ENCODE measurements around the gene GLRX5.

GRCh38 chr14:95538801-95539509 is 4.1 kb downstream of the GLRX5 start:
- TF ChIP-seq, protein P1, sequence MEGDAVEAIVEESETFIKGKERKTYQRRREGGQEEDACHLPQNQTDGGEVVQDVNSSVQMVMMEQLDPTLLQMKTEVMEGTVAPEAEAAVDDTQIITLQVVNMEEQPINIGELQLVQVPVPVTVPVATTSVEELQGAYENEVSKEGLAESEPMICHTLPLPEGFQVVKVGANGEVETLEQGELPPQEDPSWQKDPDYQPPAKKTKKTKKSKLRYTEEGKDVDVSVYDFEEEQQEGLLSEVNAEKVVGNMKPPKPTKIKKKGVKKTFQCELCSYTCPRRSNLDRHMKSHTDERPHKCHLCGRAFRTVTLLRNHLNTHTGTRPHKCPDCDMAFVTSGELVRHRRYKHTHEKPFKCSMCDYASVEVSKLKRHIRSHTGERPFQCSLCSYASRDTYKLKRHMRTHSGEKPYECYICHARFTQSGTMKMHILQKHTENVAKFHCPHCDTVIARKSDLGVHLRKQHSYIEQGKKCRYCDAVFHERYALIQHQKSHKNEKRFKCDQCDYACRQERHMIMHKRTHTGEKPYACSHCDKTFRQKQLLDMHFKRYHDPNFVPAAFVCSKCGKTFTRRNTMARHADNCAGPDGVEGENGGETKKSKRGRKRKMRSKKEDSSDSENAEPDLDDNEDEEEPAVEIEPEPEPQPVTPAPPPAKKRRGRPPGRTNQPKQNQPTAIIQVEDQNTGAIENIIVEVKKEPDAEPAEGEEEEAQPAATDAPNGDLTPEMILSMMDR (IDR thresholded peaks at IDR 0.05), result no peak
- no peak for TF ChIP-seq POLR2A (IDR thresholded peaks at IDR 0.05)
